Mesenchymal stem cell (in vitro differentiated cells and primary cell): Measurements from ENCODE around the gene NDST3.

Source experiments
- DNase-seq: peaks from one replicate; pipeline ENCODE4 v3.0.0-alpha.2; 2013
- H2AFZ ChIP-seq: one replicate; pipeline ENCODE4 v1.6.1; 2013; ENCODE audit warnings: low read depth, mild to moderate bottlenecking, control low read depth, inconsistent platforms, low read length, moderate library complexity
- H2AK5ac ChIP-seq: 2 replicates; pipeline ENCODE4 v1.6.1; 2013; ENCODE audit warnings: low read length, moderate library complexity, mild to moderate bottlenecking, inconsistent platforms; ENCODE audit not compliant: severe bottlenecking
- H2BK120ac ChIP-seq: one replicate; pipeline ENCODE4 v1.6.1; 2013; ENCODE audit warnings: low read depth, mild to moderate bottlenecking, inconsistent platforms, low read length, moderate library complexity
- H2BK12ac ChIP-seq, 2 experiments: one replicate each; pipeline ENCODE4 v1.6.1; 2013; ENCODE audit warnings: inconsistent platforms in 2 of 2, low read length in 2 of 2, mild to moderate bottlenecking in 2 of 2, moderate library complexity in 2 of 2, control low read depth in 1 of 2
- H2BK15ac ChIP-seq: one replicate; pipeline ENCODE4 v1.6.1; 2013; ENCODE audit warnings: mild to moderate bottlenecking, low read depth, inconsistent platforms; ENCODE audit not compliant: poor library complexity, severe bottlenecking
- H2BK5ac ChIP-seq: 2 replicates; pipeline ENCODE4 v1.6.1; 2013; ENCODE audit warnings: low read depth, mild to moderate bottlenecking, low read length, control low read depth, inconsistent platforms; ENCODE audit not compliant: poor library complexity, severe bottlenecking
- H3K14ac ChIP-seq, 2 experiments: one replicate each; pipeline ENCODE4 v1.6.1; 2013; ENCODE audit warnings: inconsistent platforms in 2 of 2, low read length in 2 of 2, control low read depth in 1 of 2, mild to moderate bottlenecking in 1 of 2, moderate library complexity in 1 of 2
- H3K18ac ChIP-seq, 2 experiments: one replicate each; pipeline ENCODE4 v1.6.1; 2013; ENCODE audit warnings: inconsistent platforms in 2 of 2, low read length in 2 of 2, control low read depth in 1 of 2, low read depth in 1 of 2, mild to moderate bottlenecking in 1 of 2
- H3K23ac ChIP-seq, 2 experiments: one replicate each; pipeline ENCODE4 v1.6.1; 2013; ENCODE audit warnings: inconsistent platforms in 2 of 2, low read length in 2 of 2, mild to moderate bottlenecking in 2 of 2, moderate library complexity in 2 of 2, control low read depth in 1 of 2
- H3K27ac ChIP-seq: 2 replicates; pipeline ENCODE4 v1.5.1; 2013; ENCODE audit warnings: mild to moderate bottlenecking, moderate library complexity, low read length, control low read depth, inconsistent platforms; ENCODE audit not compliant: poor library complexity, severe bottlenecking
- H3K27me3 ChIP-seq, 2 experiments: 2 replicates each; pipeline versions ENCODE4 v1.6.1 to v1.7.0; 2013; ENCODE audit warnings: low read length in 2 of 2, mild to moderate bottlenecking in 2 of 2, moderate library complexity in 2 of 2, control low read depth in 1 of 2, inconsistent platforms in 1 of 2; ENCODE audit not compliant: control insufficient read depth in 1 of 2, insufficient read depth in 1 of 2
- H3K36me3 ChIP-seq, 2 experiments: 2 replicates each; pipeline versions ENCODE4 v1.6.1 to v1.7.0; 2013; ENCODE audit warnings: low read length in 2 of 2, control low read depth in 1 of 2, inconsistent platforms in 1 of 2, low read depth in 1 of 2, mild to moderate bottlenecking in 1 of 2; ENCODE audit not compliant: insufficient read depth in 2 of 2, control insufficient read depth in 1 of 2
- H3K4ac ChIP-seq, 2 experiments: one replicate each; pipeline ENCODE4 v1.6.1; 2013; ENCODE audit warnings: inconsistent platforms in 2 of 2, low read length in 2 of 2, mild to moderate bottlenecking in 2 of 2, moderate library complexity in 2 of 2, control low read depth in 1 of 2, low read depth in 1 of 2
- H3K4me1 ChIP-seq: 2 replicates; pipeline ENCODE4 v1.6.1; 2013; ENCODE audit warnings: low read depth, low read length, control low read depth; ENCODE audit not compliant: control insufficient read depth, insufficient read depth
- H3K4me2 ChIP-seq: 2 replicates; pipeline ENCODE4 v1.6.1; 2013; ENCODE audit warnings: low read length, mild to moderate bottlenecking, inconsistent platforms; ENCODE audit not compliant: poor library complexity, severe bottlenecking
- H3K4me3 ChIP-seq, 2 experiments: 2 replicates each; pipeline versions ENCODE4 v1.5.1 to v1.7.0; 2013; ENCODE audit warnings: low read length in 2 of 2, mild to moderate bottlenecking in 2 of 2, control low read depth in 1 of 2, low read depth in 1 of 2; ENCODE audit not compliant: insufficient read depth in 1 of 2
- H3K79me1 ChIP-seq: replicated peaks from 2 replicates; pipeline ENCODE4 v1.6.1; 2013; ENCODE audit warnings: mild to moderate bottlenecking, control low read depth, low read length, inconsistent platforms; ENCODE audit not compliant: poor library complexity, severe bottlenecking
- H3K9ac ChIP-seq: 2 replicates; pipeline ENCODE4 v1.7.0; 2013; ENCODE audit warnings: mild to moderate bottlenecking, low read length, moderate library complexity
- H3K9me3 ChIP-seq: 2 replicates; pipeline ENCODE4 v1.7.0; 2013; ENCODE audit warnings: mild to moderate bottlenecking, low read length; ENCODE audit not compliant: control insufficient read depth
- H4K8ac ChIP-seq: one replicate; pipeline ENCODE4 v1.6.1; 2013; ENCODE audit warnings: inconsistent platforms, mild to moderate bottlenecking, low read length, moderate library complexity
- H4K91ac ChIP-seq: one replicate; pipeline ENCODE4 v1.6.1; 2013; ENCODE audit warnings: mild to moderate bottlenecking, low read length, inconsistent platforms
- WGBS: methylation state at CpG from one replicate; pipeline ENCODE4 v1.1.7; 2013; ENCODE audit warnings: mixed read lengths; 5-methylcytosine and 5-hydroxymethylcytosine counted together

Gene NDST3

DNA sequence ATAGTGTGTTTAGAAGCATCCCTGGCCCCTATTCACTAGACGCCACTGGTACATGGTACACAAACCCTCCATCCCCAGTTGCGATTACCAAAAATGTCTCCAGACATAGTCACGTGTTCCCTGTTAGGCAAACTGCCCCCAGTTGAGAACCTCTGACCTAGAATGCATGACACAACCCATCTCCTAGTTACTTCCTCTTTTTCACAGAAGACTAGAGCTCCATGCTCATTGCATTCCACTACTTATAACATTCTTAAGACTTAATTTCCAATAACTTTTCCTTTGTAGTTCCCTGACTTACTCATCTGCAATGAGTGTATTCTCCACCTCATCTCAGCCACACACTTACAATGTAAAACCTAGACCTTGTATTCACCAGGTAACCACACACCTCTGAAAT is 249.9 kb downstream of the NDST3 start:
- peak overlapping the region; percentile 11 for H2BK120ac ChIP-seq
- H2BK12ac ChIP-seq: no peak overlapping the region
- H2AFZ ChIP-seq: no peak overlapping the region
- no peaks in the 10 kb centered on the region for H3K27me3 ChIP-seq
- H3K23ac ChIP-seq: no peak overlapping the region
- H3K4me3 ChIP-seq: no peak overlapping the region
- H3K27ac ChIP-seq: no peak overlapping the region
- no peak overlapping the region for H2AK5ac ChIP-seq
- H3K36me3 ChIP-seq: peaks cover 0 to 28% of the 10 kb centered on the region in 2 experiments
- no peak overlapping the region for H3K9ac ChIP-seq
- no peaks in the 10 kb centered on the region for H3K79me1 ChIP-seq
- H3K4me2 ChIP-seq: no peak overlapping the region
- H3K9me3 ChIP-seq: no peaks in the 10 kb centered on the region
- H3K4ac ChIP-seq: no peak overlapping the region
- no peak overlapping the region for H3K18ac ChIP-seq
- no peaks in the 10 kb centered on the region for H3K4me1 ChIP-seq
- H2BK5ac ChIP-seq: no peak overlapping the region
- no peak overlapping the region for H4K91ac ChIP-seq
- no peak for DNase-seq
- no peak overlapping the region for H3K14ac ChIP-seq
- 87% methylated on average over 3 of the region's 3 CpGs for WGBS
- H2BK15ac ChIP-seq: no peak overlapping the region
- no peak overlapping the region for H4K8ac ChIP-seq

DNA sequence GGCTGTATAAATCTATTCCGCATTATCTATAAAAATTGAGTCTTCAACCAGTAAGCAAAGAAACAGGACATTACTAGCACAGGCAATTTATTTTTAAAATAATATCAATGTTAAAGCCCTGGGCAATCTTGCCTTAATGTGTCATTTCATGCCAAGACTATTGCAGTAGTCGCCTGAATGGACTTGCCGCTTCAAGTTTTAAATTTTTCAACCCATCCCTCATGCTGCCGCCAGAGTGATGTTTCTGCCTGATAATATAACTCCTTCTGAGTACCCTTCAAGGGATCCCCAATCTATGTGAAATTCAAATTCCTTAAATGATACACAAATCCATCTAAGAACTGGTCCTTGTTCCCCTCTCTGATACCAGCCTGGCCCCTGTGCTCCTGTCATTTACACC is 251.6 kb downstream of the NDST3 start:
- H3K27me3 ChIP-seq: no peaks in the 10 kb centered on the region
- H2AFZ ChIP-seq: no peak overlapping the region

DNA sequence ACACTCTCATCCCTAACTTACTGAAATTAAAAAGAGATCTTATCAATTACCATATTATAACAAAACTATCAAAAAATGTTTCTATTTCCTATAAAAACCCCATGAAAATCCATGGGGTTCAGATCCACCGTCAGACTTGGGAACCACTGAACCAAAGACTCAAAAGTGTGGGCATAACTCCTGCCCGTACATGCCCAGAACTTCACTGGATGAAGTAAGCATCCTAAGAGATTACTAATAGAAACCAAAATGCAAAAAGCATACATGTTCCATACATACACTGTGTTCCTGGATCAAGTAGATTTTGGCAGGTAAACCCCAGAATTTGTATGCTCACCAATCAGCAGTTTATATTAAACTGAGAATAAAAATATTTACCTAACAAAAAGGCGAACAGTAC is 252.4 kb downstream of the NDST3 start:
- H4K91ac ChIP-seq: no peak overlapping the region
- 91% methylated on average over 2 of the region's 3 CpGs for WGBS
- H2AFZ ChIP-seq: no peak overlapping the region
- no peak overlapping the region for H2BK120ac ChIP-seq
- H3K4me1 ChIP-seq: no peaks in the 10 kb centered on the region
- H3K4me3 ChIP-seq: no peak overlapping the region
- peaks cover 0 to 4% of the 10 kb centered on the region in 2 experiments for H3K36me3 ChIP-seq
- H3K27ac ChIP-seq: no peak overlapping the region
- no peak overlapping the region for H2BK5ac ChIP-seq
- no peak overlapping the region for H3K9ac ChIP-seq
- H3K79me1 ChIP-seq: no peaks in the 10 kb centered on the region
- no peaks in the 10 kb centered on the region for H3K9me3 ChIP-seq
- H3K27me3 ChIP-seq: no peaks in the 10 kb centered on the region
- no peak overlapping the region for H3K14ac ChIP-seq
- H3K18ac ChIP-seq: no peak overlapping the region
- H4K8ac ChIP-seq: no peak overlapping the region
- H3K4ac ChIP-seq: no peak overlapping the region
- H3K4me2 ChIP-seq: no peak overlapping the region
- H3K23ac ChIP-seq: no peak overlapping the region
- no peak for DNase-seq
- H2BK15ac ChIP-seq: no peak overlapping the region
- no peak overlapping the region for H2AK5ac ChIP-seq
- peak overlapping the region in 1 of 2 experiments; percentile 31 for H2BK12ac ChIP-seq

More for the DNA sequence above, 251.6 kb downstream of the NDST3 start:
- Histone ChIP-seq H2BK15ac (no peak overlapping the region), H4K91ac (no peak overlapping the region), H3K4me1 (no peaks in the 10 kb centered on the region), H3K4ac (no peak overlapping the region), H3K18ac (no peak overlapping the region), H3K9ac (no peak overlapping the region), H3K4me2 (no peak overlapping the region), H2BK12ac (no peak overlapping the region), H2BK5ac (no peak overlapping the region), H2BK120ac (no peak overlapping the region), H3K9me3 (no peaks in the 10 kb centered on the region), H4K8ac (no peak overlapping the region), H3K4me3 (no peak overlapping the region), H3K27ac (no peak overlapping the region), H3K14ac (no peak overlapping the region), H3K36me3 (peaks cover 0 to 10% of the 10 kb centered on the region in 2 experiments), H3K79me1 (no peaks in the 10 kb centered on the region), H3K23ac (no peak overlapping the region), H2AK5ac (no peak overlapping the region)
- WGBS: over 99% methylated on average over 4 of the region's 4 CpGs
- no peak for DNase-seq

DNA sequence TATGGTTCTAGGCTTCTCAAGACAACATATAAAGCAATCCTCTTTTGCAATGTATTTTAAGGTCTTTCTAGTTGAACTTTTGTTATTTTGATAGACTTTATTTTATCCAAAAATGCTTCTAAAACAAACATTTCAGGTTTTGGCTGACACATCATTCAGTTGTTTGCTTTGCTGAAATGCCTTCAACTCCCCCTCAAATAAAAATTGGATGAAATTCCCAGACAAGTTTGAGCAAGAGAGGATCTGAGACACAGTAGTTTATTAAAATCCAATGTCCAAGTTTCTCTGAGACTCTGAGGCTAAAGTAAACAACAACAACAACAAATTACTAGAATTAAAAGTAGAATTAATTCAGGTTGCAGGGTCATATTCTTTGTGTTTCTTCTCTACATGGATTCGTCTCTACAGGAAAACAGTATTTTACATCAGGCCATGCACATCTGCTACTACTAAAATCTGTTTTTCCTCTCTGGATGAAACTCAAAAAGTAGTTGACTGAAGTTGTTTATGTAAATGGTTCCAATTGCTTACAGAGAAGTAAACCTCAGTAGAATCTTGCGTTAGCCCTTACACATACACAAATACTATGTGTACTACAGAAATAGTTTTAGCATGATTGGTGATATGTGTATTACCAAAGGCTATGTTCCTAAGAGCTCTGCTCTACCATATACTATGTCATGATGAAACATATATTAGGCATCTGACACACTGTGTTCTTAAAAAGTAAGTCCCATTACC is 253.6 kb downstream of the NDST3 start:
- H3K4me1 ChIP-seq: no peaks in the 10 kb centered on the region
- H2BK12ac ChIP-seq: no peak overlapping the region
- no peak overlapping the region for H2AK5ac ChIP-seq
- H4K8ac ChIP-seq: no peak overlapping the region
- H3K9ac ChIP-seq: no peak overlapping the region
- H3K18ac ChIP-seq: no peak overlapping the region
- H3K36me3 ChIP-seq: no peaks in the 10 kb centered on the region
- H4K91ac ChIP-seq: no peak overlapping the region
- H2BK5ac ChIP-seq: no peak overlapping the region
- no peak overlapping the region for H2BK15ac ChIP-seq
- H2BK120ac ChIP-seq: no peak overlapping the region
- WGBS: no CpG with 5 or more reads among the region's 2 CpGs
- no peaks in the 10 kb centered on the region for H3K9me3 ChIP-seq
- DNase-seq: peak; percentile 86
- no peak overlapping the region for H3K4ac ChIP-seq
- H2AFZ ChIP-seq: no peak overlapping the region
- no peak overlapping the region for H3K14ac ChIP-seq
- H3K23ac ChIP-seq: no peak overlapping the region
- no peak overlapping the region for H3K4me2 ChIP-seq
- H3K27ac ChIP-seq: no peak overlapping the region
- no peak overlapping the region for H3K4me3 ChIP-seq
- no peaks in the 10 kb centered on the region for H3K79me1 ChIP-seq
- no peaks in the 10 kb centered on the region for H3K27me3 ChIP-seq
